Measurements from ENCODE around the gene AMBRA1. TPM values are rescaled to one million over a fixed set of nuclear protein-coding genes. Genes with fewer than 3 reads are reported as not detected.

AMBRA1 gene
- total and polyA plus RNA-seq, 2 of the 8 experiments (the other 6 are each of a cell fraction or from before 2014, with no cell fraction given): 14.2 to 37.4 TPM

DNA sequence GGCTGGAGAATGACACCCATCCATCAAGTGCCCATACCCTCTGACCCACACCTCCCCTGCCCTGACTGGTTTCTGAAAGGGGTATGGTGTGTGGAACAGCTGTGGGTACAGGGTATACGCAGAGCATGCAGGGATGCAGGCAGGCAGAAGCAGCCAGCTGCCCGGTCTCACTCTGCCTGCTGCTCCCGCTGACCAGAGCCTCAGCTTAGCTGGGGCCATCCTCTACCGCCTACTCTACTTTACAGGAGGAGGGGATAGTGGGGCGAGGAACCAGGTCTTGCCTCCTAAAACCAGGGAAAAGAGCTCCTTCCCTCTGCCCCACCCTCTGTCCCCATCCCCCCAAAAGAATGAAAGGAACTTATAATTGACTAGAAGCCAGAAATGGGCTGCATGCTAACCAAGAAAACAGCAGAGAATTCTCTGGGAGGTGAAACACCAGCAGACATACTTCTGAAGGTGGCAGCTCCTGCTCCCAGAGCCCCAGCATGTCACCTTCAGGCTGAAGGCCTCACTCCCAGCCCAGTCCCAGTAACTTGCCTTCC lies 189.3 kb downstream of the AMBRA1 start (continued):
- TF ChIP-seq SIRT6 (IDR thresholded peaks at IDR 0.05; ENCODE audit: low read length) (no peak), YY1 (IDR thresholded peaks at IDR 0.05; ENCODE audit: low read depth, low read length) (no peak), CEBPB (IDR thresholded peaks at IDR 0.05; ENCODE audit: low read depth, low read length) (no peak), ASH2L (IDR thresholded peaks at IDR 0.05; ENCODE audit: low read length) (no peak), PHF8 (conservative IDR thresholded peaks at IDR 0.05; ENCODE audit: low read depth, low read length) (no peak), POU5F1 (IDR thresholded peaks at IDR 0.05; ENCODE audit: low read depth, low read length) (no peak), KDM4A (IDR thresholded peaks at IDR 0.05; ENCODE audit: low read depth, low read length, severe bottlenecking) (no peak), SUZ12 (IDR thresholded peaks at IDR 0.05; ENCODE audit: low read length) (no peak), SIX5 (IDR thresholded peaks at IDR 0.05; ENCODE audit: low read depth, low read length) (no peak)
- TF ChIP-seq, protein P1, sequence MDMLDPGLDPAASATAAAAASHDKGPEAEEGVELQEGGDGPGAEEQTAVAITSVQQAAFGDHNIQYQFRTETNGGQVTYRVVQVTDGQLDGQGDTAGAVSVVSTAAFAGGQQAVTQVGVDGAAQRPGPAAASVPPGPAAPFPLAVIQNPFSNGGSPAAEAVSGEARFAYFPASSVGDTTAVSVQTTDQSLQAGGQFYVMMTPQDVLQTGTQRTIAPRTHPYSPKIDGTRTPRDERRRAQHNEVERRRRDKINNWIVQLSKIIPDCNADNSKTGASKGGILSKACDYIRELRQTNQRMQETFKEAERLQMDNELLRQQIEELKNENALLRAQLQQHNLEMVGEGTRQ (IDR thresholded peaks at IDR 0.05; ENCODE audit: low read length): no peak

Data from H1 (cell line).